Activated CD4-positive, CD25-positive, alpha-beta regulatory T cell (primary cell): ENCODE results near the gene OPN1MW3.
"Not testable (repeated sequence)": the region's sequence is repeated elsewhere in the genome, so short reads cannot be mapped to it uniquely, and the experiment has no call there.

Source experiments
- DNase-seq, 4 experiments: peaks; one replicate each; lab custom pipeline; 2025; lab: John Stamatoyannopoulos, UW

Gene OPN1MW3

DNA sequence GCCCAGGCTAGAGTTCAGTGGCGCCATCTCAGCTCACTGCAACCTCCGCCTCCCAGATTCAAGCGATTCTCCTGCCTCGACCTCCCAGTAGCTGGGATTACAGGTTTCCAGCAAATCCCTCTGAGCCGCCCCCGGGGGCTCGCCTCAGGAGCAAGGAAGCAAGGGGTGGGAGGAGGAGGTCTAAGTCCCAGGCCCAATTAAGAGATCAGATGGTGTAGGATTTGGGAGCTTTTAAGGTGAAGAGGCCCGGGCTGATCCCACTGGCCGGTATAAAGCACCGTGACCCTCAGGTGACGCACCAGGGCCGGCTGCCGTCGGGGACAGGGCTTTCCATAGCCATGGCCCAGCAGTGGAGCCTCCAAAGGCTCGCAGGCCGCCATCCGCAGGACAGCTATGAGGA lies at the start of gene OPN1MW3:
Gene OPN1MW3 (plus strand): TSS at position 301 of the 400 bp plus-strand sequence. CDS start 38 bp downstream, at position 339.
- not testable (repeated sequence) for DNase-seq

DNA sequence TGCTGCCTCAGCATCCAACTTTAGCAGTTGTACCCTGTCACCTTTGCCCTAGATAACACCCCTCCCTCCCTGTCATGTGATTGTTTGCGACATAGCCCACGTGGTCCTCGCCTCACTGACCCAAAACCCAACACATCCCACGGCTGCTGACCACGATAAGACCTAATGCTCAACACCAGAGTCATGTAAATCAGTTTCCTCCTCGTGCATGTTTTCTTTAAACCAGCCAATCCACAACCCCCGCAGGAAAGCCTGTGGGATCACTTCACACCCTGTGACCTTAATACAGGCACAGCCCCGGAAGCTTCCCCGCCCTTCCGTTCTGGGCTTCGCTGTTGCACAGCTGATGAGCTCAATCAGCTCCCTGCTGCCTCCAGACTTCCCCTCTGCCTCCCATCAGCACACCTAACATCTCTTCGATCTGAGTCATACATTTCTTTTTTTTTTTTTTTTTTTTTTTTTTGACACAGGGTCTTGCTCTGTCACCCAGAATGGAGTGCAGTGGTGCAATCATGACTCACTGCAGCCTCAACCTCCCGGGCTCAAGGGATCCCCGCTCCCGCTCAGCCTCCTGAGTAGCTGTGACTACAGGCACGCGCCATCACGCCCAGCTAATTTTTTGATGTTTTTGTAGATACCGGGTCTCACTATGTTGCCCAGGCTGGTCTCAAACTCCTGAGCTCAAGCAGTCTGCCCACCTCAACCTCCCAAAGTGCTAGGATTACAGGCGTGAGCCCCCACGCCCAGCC lies 47.5 kb upstream of the OPN1MW3 start:
- not testable (repeated sequence) for DNase-seq

GRCh38 chrX:154211057-154211456 lies 46.3 kb upstream of the OPN1MW3 start:
- DNase-seq: not testable (repeated sequence)

GRCh38 chrX:154211499-154211898 lies 45.9 kb upstream of the OPN1MW3 start:
- not testable (repeated sequence) for DNase-seq

GRCh38 chrX:154219456-154219855 lies 37.9 kb upstream of the OPN1MW3 start, which contains the start of gene OPN1MW2:
Gene OPN1MW2 (plus strand): TSS chrX:154219756. CDS start chrX:154219816, 60 bp downstream.
- not testable (repeated sequence) for DNase-seq

GRCh38 chrX:154225292-154225691 lies 32.1 kb upstream of the OPN1MW3 start:
- not testable (repeated sequence) for DNase-seq

DNA sequence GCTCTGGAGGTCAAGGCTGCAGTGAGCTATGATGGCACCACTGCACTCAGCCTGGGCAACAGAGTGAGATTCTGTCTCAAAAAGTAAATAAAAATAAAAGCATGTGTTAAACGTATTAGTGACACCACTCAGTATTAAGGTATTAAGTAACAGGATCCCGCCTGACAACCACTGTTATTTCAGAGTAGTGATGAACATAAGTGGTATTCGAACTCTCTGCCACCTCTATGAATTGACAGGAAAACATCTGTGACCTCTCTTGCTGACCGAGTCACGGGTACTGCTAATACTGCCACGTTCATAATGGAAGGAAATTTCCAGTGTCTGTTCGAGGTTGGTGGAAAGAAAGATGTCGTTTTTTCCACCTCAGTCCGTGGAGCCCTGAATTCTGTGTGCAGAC lies 30.7 kb upstream of the OPN1MW3 start:
- not testable (repeated sequence) for DNase-seq

DNA sequence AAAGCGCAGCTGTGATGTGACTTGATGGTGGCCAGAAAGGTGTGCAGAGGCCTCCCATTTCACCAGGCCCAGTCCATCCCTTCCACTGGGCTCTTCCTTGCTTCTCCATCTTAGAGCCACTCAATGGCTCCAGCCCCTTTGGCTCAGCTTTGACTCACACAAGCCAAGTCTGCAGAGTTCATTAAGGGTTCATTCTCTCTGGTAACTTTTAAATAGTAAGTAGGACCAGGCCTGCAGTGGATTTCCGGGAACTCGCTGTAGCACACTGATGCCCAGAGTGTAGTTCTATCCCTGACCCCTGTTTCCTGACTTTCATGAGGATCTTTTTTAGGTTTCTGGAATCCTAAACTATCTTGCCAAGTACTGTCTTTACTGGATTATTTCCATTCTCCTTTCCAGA lies 25.9 kb upstream of the OPN1MW3 start:
- not testable (repeated sequence) for DNase-seq

- DNase-seq: not testable (repeated sequence)
Observed at GRCh38 chrX:154233620-154234019, 23.8 kb upstream of the OPN1MW3 start.

GRCh38 chrX:154238939-154239559 lies 18.3 kb upstream of the OPN1MW3 start:
- not testable (repeated sequence) for DNase-seq

- DNase-seq: not testable (repeated sequence)
Observed at GRCh38 chrX:154239982-154240503, 17.3 kb upstream of the OPN1MW3 start.

DNA sequence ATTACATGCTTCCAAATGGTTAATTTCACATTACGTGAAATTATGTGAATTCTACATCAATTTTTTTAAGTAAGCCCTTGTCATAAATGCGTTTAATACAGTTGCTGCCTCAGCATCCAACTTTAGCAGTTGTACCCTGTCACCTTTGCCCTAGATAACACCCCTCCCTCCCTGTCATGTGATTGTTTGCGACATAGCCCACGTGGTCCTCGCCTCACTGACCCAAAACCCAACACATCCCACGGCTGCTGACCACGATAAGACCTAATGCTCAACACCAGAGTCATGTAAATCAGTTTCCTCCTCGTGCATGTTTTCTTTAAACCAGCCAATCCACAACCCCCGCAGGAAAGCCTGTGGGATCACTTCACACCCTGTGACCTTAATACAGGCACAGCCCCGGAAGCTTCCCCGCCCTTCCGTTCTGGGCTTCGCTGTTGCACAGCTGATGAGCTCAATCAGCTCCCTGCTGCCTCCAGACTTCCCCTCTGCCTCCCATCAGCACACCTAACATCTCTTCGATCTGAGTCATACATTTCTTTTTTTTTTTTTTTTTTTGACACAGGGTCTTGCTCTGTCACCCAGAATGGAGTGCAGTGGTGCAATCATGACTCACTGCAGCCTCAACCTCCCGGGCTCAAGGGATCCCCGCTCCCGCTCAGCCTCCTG lies 9.9 kb upstream of the OPN1MW3 start:
- not testable (repeated sequence) for DNase-seq

DNA sequence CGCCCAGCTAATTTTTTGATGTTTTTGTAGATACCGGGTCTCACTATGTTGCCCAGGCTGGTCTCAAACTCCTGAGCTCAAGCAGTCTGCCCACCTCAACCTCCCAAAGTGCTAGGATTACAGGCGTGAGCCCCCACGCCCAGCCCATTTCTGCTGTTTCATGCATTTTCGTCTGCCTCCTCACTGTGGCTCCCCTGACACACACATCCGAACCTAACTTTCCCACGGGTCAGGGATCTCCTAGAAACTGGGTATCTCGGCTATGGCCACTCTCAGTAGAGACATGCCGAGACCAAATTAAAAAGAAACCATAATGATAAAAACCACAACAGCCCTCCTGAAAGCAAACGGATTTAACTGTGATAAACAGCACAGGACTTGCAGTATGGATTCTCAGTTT lies 9.3 kb upstream of the OPN1MW3 start:
- DNase-seq: not testable (repeated sequence)

DNA sequence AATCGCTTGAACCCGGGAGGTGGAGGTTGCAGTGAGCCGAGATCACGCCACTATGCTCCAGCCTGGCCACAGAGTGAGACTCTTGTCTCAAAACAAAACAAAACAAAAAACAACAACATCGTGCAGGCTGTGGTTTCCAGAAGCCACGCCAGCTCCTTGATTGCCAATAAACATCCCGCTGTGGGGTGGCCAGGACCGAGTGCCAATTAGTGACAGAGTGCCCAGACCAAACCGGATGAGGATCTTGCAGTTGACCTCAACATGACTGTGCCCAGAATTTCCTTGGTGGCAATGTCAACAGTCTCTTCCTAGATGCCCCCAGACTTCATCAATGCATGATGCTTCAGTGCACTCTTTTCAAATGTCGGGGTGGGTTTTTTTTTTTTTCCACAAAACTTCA lies 1.3 kb downstream of the OPN1MW3 start:
- not testable (repeated sequence) for DNase-seq

GRCh38 chrX:154263072-154263471 lies 5.7 kb downstream of the OPN1MW3 start:
- DNase-seq: not testable (repeated sequence)

- DNase-seq: not testable (repeated sequence)
Observed at GRCh38 chrX:154269245-154269644, 11.9 kb downstream of the OPN1MW3 start.

DNA sequence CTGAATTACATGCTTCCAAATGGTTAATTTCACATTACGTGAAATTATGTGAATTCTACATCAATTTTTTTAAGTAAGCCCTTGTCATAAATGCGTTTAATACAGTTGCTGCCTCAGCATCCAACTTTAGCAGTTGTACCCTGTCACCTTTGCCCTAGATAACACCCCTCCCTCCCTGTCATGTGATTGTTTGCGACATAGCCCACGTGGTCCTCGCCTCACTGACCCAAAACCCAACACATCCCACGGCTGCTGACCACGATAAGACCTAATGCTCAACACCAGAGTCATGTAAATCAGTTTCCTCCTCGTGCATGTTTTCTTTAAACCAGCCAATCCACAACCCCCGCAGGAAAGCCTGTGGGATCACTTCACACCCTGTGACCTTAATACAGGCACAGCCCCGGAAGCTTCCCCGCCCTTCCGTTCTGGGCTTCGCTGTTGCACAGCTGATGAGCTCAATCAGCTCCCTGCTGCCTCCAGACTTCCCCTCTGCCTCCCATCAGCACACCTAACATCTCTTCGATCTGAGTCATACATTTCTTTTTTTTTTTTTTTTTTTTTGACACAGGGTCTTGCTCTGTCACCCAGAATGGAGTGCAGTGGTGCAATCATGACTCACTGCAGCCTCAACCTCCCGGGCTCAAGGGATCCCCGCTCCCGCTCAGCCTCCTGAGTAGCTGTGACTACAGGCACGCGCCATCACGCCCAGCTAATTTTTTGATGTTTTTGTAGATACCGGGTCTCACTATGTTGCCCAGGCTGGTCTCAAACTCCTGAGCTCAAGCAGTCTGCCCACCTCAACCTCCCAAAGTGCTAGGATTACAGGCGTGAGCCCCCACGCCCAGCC lies 27.3 kb downstream of the OPN1MW3 start:
- not testable (repeated sequence) for DNase-seq

DNA sequence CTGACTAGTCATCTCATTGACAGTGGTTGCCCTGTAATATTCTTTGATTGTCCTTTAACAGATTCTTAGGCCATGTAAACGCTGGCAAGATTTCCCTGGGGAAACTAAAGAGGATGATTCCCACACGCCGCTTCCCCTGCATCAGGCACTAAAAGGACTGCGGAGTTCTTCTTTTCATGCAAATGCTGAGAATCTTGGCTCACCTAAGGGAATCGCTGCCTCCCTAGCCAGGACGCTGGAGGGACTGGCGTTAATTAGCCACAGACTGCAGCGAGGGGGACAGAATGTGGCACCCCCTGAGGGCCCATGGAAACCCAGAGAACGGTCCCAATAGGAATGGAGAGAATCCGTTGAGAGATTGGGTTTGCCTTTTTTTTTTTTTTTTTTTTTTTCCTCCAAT lies 29.0 kb downstream of the OPN1MW3 start:
- DNase-seq: not testable (repeated sequence)

DNA sequence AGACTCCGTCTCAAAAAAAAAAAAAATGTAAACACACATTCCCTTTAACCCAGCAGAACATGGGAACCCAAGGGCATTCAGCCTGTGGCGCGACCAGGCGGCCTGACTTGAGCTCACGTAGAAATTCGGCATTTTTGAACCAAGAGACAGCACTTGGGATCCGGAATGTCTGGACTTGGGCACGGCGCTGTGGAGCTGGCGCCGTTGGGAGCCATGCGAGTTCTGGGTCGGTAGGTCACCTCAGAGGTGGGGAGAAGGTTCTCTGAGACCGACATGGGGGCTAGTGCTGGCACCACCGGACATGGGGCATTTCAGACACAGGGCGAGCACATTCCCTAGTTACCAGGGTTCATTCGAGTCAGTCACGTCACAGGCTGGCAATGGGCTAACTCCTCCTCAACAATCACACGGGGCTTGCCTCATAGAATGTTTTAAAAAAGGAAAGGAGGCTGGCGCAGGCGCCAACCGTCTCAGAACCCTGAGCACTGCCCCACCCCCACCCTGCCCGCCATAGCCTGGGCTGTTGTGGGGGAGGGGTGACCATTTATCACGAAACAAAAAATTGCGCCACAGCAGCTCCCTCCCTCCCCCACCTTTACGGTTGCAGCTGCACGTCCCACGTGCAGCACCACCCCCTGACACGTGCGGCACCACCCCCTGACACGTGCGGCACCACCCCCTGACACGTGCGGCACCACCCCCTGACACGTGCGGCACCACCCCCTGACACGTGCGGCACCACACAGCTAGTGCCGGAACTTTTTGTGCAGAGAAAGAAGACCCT lies 37.6 kb downstream of the OPN1MW3 start, which contains the start of gene TEX28:
Gene TEX28 (minus strand): TSS at position 334 of the 784 bp plus-strand sequence. CDS start 3,007 bp downstream, outside the sequence.
- no peak for DNase-seq

- no peak for DNase-seq
Observed at GRCh38 chrX:154295664-154296310, 38.4 kb downstream of the OPN1MW3 start, which contains the start of gene TKTL1. Gene TKTL1 (plus strand): TSS chrX:154295795. CDS start chrX:154295860, 65 bp downstream.
